ENCODE data around the gene CREBRF.

CREBRF gene

GRCh38 chr5:173011566-173011965, 44.6 kb upstream of the CREBRF start:
- H3K23ac ChIP-seq (ENCODE audit: low read depth, low read length, poor library complexity), result no peak overlapping the region
- H2AK5ac ChIP-seq (ENCODE audit: low read depth, low read length), result no peak overlapping the region
- H4K91ac ChIP-seq (ENCODE audit: low read depth, low read length, poor library complexity), result no peak overlapping the region
- H3K27ac ChIP-seq (replicated peaks; ENCODE audit: low read length), result no peak overlapping the region
- H3K4me2 ChIP-seq (ENCODE audit: insufficient read depth, low read length, poor library complexity, severe bottlenecking), result no peak overlapping the region
- no peaks in the 10 kb centered on the region for H3K27me3 ChIP-seq (ENCODE audit: control insufficient read depth in 3 of 3, insufficient read depth in 3 of 3, low read depth in 1 of 3, low read length in 3 of 3)
- no peak overlapping the region for H4K8ac ChIP-seq (ENCODE audit: low read depth, low read length)
- H3K18ac ChIP-seq (ENCODE audit: low read length), result no peak overlapping the region
- H2BK15ac ChIP-seq (ENCODE audit: low read length), result no peak overlapping the region
- H3K14ac ChIP-seq (ENCODE audit: low read length), result no peak overlapping the region
- no peak overlapping the region for H3K9ac ChIP-seq (ENCODE audit: low read depth, low read length, poor library complexity)
- no peaks in the 10 kb centered on the region for H3K9me3 ChIP-seq (replicated peaks in 1 of 2; ENCODE audit: control insufficient read depth in 2 of 2, insufficient read depth in 1 of 2, low read depth in 1 of 2, low read length in 2 of 2)
- no peak overlapping the region for H2AFZ ChIP-seq (ENCODE audit: low read length)
- H3K4me1 ChIP-seq (ENCODE audit: control insufficient read depth in 2 of 2, insufficient read depth in 1 of 2, low read depth in 1 of 2, low read length in 2 of 2), result peaks cover 0 to 3% of the 10 kb centered on the region in 2 donors
- no peaks in the 10 kb centered on the region for H3K36me3 ChIP-seq (replicated peaks in 1 of 2; ENCODE audit: control insufficient read depth in 2 of 2, insufficient read depth in 2 of 2, low read length in 2 of 2)
- no peak overlapping the region for H2BK120ac ChIP-seq (ENCODE audit: low read depth, low read length)
- no peak overlapping the region for H3K4me3 ChIP-seq (ENCODE audit: low read length in 2 of 2)
- no peak overlapping the region for H2BK5ac ChIP-seq (ENCODE audit: low read length)
- no peak for DNase-seq (ENCODE audit: low spot score)
- H3K4ac ChIP-seq (ENCODE audit: low read length), result no peak overlapping the region
- H3K79me1 ChIP-seq (ENCODE audit: low read depth, low read length), result peaks cover 1% of the 10 kb centered on the region
- no peak overlapping the region for H2BK12ac ChIP-seq (ENCODE audit: low read length)
- no CpG with 5 or more reads among the region's 4 CpGs for WGBS, 2 donors (ENCODE audit: extremely low coverage in 2 of 2, insufficient read length in 2 of 2, insufficient replicate concordance in 1 of 2)

DNA sequence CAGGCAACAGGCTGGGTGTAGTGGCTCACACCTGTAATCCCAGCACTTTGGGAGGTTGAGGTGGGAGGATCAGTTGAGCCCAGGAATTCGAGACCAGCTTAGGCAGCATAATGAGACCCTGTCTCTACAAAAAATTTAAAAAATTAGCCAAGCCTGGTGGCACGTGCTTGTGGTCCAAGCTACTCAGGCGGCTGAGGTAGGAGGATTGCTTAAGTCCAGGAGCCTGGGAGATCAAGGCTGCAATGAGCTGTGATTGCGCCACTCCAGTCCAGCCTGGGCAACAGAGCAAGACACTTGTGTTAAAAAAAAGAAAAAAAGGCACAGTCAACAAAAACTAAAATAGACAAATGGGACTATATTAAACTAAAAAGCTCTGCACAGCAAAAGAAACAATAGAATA, 43.3 kb upstream of the CREBRF start:
- no peaks in the 10 kb centered on the region for H3K36me3 ChIP-seq (replicated peaks in 1 of 2; ENCODE audit: control insufficient read depth in 2 of 2, insufficient read depth in 2 of 2, low read length in 2 of 2)
- H4K8ac ChIP-seq (ENCODE audit: low read depth, low read length), result no peak overlapping the region
- H2BK15ac ChIP-seq (ENCODE audit: low read length), result no peak overlapping the region
- no peak overlapping the region for H3K27ac ChIP-seq (replicated peaks; ENCODE audit: low read length)
- no peak overlapping the region for H2BK12ac ChIP-seq (ENCODE audit: low read length)
- no peak overlapping the region for H3K18ac ChIP-seq (ENCODE audit: low read length)
- no peak for DNase-seq (ENCODE audit: low spot score)
- no CpG with 5 or more reads among the region's 4 CpGs for WGBS, 2 donors (ENCODE audit: extremely low coverage in 2 of 2, insufficient read length in 2 of 2, insufficient replicate concordance in 1 of 2)
- H3K4ac ChIP-seq (ENCODE audit: low read length), result no peak overlapping the region
- no peak overlapping the region for H2AK5ac ChIP-seq (ENCODE audit: low read depth, low read length)
- H3K4me3 ChIP-seq (ENCODE audit: low read length in 2 of 2), result no peak overlapping the region
- peaks cover 0 to 3% of the 10 kb centered on the region in 2 donors for H3K4me1 ChIP-seq (ENCODE audit: control insufficient read depth in 2 of 2, insufficient read depth in 1 of 2, low read depth in 1 of 2, low read length in 2 of 2)
- H4K91ac ChIP-seq (ENCODE audit: low read depth, low read length, poor library complexity), result no peak overlapping the region
- H3K23ac ChIP-seq (ENCODE audit: low read depth, low read length, poor library complexity), result no peak overlapping the region
- H2BK120ac ChIP-seq (ENCODE audit: low read depth, low read length), result no peak overlapping the region
- H3K9ac ChIP-seq (ENCODE audit: low read depth, low read length, poor library complexity), result no peak overlapping the region
- no peak overlapping the region for H2AFZ ChIP-seq (ENCODE audit: low read length)
- no peaks in the 10 kb centered on the region for H3K27me3 ChIP-seq (ENCODE audit: control insufficient read depth in 3 of 3, insufficient read depth in 3 of 3, low read depth in 1 of 3, low read length in 3 of 3)
- H2BK5ac ChIP-seq (ENCODE audit: low read length), result no peak overlapping the region
- no peak overlapping the region for H3K4me2 ChIP-seq (ENCODE audit: insufficient read depth, low read length, poor library complexity, severe bottlenecking)
- no peak overlapping the region for H3K14ac ChIP-seq (ENCODE audit: low read length)
- peaks cover 1% of the 10 kb centered on the region for H3K79me1 ChIP-seq (ENCODE audit: low read depth, low read length)
- H3K9me3 ChIP-seq (replicated peaks in 1 of 2; ENCODE audit: control insufficient read depth in 2 of 2, insufficient read depth in 1 of 2, low read depth in 1 of 2, low read length in 2 of 2), result no peaks in the 10 kb centered on the region

DNA sequence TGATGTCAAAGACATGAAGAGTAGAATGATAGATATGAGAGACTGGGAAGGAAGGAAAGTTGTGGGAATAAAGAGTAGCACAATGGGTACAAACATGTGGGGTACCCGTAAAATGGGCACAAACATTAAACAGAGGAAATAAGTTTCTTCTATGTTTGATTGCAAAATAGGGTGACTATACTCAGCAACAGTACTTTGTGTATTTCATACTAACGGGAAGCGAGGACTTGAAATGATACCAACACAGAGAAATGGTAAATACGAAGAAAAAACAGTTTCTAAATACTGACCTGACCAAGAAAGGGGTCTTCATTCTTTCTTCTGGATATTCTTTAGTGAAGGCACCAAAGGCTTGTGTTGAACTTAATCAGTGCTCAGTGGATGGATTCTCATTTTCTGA, 41.5 kb upstream of the CREBRF start:
- Histone ChIP-seq H3K23ac (ENCODE audit: low read depth, low read length, poor library complexity) (no peak overlapping the region), H4K8ac (ENCODE audit: low read depth, low read length) (no peak overlapping the region), H3K4me1 (ENCODE audit: control insufficient read depth in 2 of 2, insufficient read depth in 1 of 2, low read depth in 1 of 2, low read length in 2 of 2) (peaks cover 0 to 3% of the 10 kb centered on the region in 2 donors), H3K9ac (ENCODE audit: low read depth, low read length, poor library complexity) (no peak overlapping the region), H2AK5ac (ENCODE audit: low read depth, low read length) (no peak overlapping the region), H2BK15ac (ENCODE audit: low read length) (no peak overlapping the region), H2BK120ac (ENCODE audit: low read depth, low read length) (no peak overlapping the region), H2BK5ac (ENCODE audit: low read length) (no peak overlapping the region), H2BK12ac (ENCODE audit: low read length) (no peak overlapping the region), H3K9me3 (replicated peaks in 1 of 2; ENCODE audit: control insufficient read depth in 2 of 2, insufficient read depth in 1 of 2, low read depth in 1 of 2, low read length in 2 of 2) (no peaks in the 10 kb centered on the region), H4K91ac (ENCODE audit: low read depth, low read length, poor library complexity) (no peak overlapping the region), H3K4ac (ENCODE audit: low read length) (no peak overlapping the region), H3K4me3 (ENCODE audit: low read length in 2 of 2) (no peak overlapping the region), H3K18ac (ENCODE audit: low read length) (no peak overlapping the region), H3K79me1 (ENCODE audit: low read depth, low read length) (peaks cover 3% of the 10 kb centered on the region), H3K14ac (ENCODE audit: low read length) (no peak overlapping the region), H3K4me2 (ENCODE audit: insufficient read depth, low read length, poor library complexity, severe bottlenecking) (no peak overlapping the region), H2AFZ (ENCODE audit: low read length) (no peak overlapping the region), H3K27me3 (ENCODE audit: control insufficient read depth in 3 of 3, insufficient read depth in 3 of 3, low read depth in 1 of 3, low read length in 3 of 3) (no peaks in the 10 kb centered on the region), H3K36me3 (replicated peaks in 1 of 2; ENCODE audit: control insufficient read depth in 2 of 2, insufficient read depth in 2 of 2, low read length in 2 of 2) (peaks cover 0 to 3% of the 10 kb centered on the region in 2 donors), H3K27ac (replicated peaks; ENCODE audit: low read length) (no peak overlapping the region)
- no CpG with 5 or more reads among the region's 4 CpGs for WGBS, 2 donors (ENCODE audit: extremely low coverage in 2 of 2, insufficient read length in 2 of 2, insufficient replicate concordance in 1 of 2)
- DNase-seq (ENCODE audit: low spot score), result no peak

GRCh38 chr5:173015192-173015591, 41.0 kb upstream of the CREBRF start:
- H3K4me3 ChIP-seq (ENCODE audit: low read length in 2 of 2), result no peak overlapping the region
- H2AFZ ChIP-seq (ENCODE audit: low read length), result no peak overlapping the region
- H2BK15ac ChIP-seq (ENCODE audit: low read length), result no peak overlapping the region
- no peak overlapping the region for H2BK120ac ChIP-seq (ENCODE audit: low read depth, low read length)
- no peak overlapping the region for H3K9ac ChIP-seq (ENCODE audit: low read depth, low read length, poor library complexity)
- no peak overlapping the region for H4K8ac ChIP-seq (ENCODE audit: low read depth, low read length)
- no peak overlapping the region for H3K23ac ChIP-seq (ENCODE audit: low read depth, low read length, poor library complexity)
- H3K36me3 ChIP-seq (replicated peaks in 1 of 2; ENCODE audit: control insufficient read depth in 2 of 2, insufficient read depth in 2 of 2, low read length in 2 of 2), result peaks cover 2 to 8% of the 10 kb centered on the region in 2 donors
- peaks cover 3% of the 10 kb centered on the region for H3K79me1 ChIP-seq (ENCODE audit: low read depth, low read length)
- no peak overlapping the region for H3K4me2 ChIP-seq (ENCODE audit: insufficient read depth, low read length, poor library complexity, severe bottlenecking)
- no peaks in the 10 kb centered on the region for H3K9me3 ChIP-seq (replicated peaks in 1 of 2; ENCODE audit: control insufficient read depth in 2 of 2, insufficient read depth in 1 of 2, low read depth in 1 of 2, low read length in 2 of 2)
- no peak for DNase-seq (ENCODE audit: low spot score)
- H2AK5ac ChIP-seq (ENCODE audit: low read depth, low read length), result no peak overlapping the region
- H2BK12ac ChIP-seq (ENCODE audit: low read length), result no peak overlapping the region
- H4K91ac ChIP-seq (ENCODE audit: low read depth, low read length, poor library complexity), result no peak overlapping the region
- no peaks in the 10 kb centered on the region for H3K27me3 ChIP-seq (ENCODE audit: control insufficient read depth in 3 of 3, insufficient read depth in 3 of 3, low read depth in 1 of 3, low read length in 3 of 3)
- no peak overlapping the region for H3K4ac ChIP-seq (ENCODE audit: low read length)
- no peak overlapping the region for H3K14ac ChIP-seq (ENCODE audit: low read length)
- H3K4me1 ChIP-seq (ENCODE audit: control insufficient read depth in 2 of 2, insufficient read depth in 1 of 2, low read depth in 1 of 2, low read length in 2 of 2), result peaks cover 0 to 3% of the 10 kb centered on the region in 2 donors
- H3K18ac ChIP-seq (ENCODE audit: low read length), result no peak overlapping the region
- no peak overlapping the region for H2BK5ac ChIP-seq (ENCODE audit: low read length)
- no CpG with 5 or more reads among the region's 2 CpGs for WGBS, 2 donors (ENCODE audit: extremely low coverage in 2 of 2, insufficient read length in 2 of 2, insufficient replicate concordance in 1 of 2)
- H3K27ac ChIP-seq (replicated peaks; ENCODE audit: low read length), result no peak overlapping the region
